HG03135 (cell line): ENCODE results near the gene RAD50.

ENCODE experiments used
- ATAC-seq: cut with Tn5 transposase; IDR thresholded peaks from one replicate; pipeline ENCODE4 v1.9.1; 2021; ENCODE audit warnings: mild to moderate bottlenecking, moderate library complexity; ENCODE audit not compliant: unreplicated experiment

The RAD50 gene

DNA sequence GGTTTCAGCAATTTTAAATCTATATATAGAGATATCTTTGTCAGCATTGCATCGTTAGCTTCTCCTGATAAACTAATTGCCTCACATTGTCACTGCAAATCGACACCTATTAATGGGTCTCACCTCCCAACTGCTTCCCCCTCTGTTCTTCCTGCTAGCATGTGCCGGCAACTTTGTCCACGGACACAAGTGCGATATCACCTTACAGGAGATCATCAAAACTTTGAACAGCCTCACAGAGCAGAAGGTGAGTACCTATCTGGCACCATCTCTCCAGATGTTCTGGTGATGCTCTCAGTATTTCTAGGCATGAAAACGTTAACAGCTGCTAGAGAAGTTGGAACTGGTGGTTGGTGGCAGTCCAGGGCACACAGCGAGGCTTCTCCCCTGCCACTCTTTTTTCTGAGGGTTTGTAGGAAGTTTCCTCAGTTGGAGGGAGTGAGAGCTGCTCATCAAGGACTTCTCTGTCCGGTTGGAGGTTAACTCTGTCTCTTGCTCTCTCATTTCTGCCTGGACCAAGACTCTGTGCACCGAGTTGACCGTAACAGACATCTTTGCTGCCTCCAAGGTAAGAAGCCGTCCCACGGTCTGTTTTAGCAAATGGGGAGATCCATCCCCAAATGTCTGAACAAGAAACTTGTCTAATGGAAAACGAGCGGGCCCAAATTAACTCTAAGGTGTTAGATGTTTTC lies 117.3 kb downstream of the RAD50 start, which contains the start of gene IL4:
Gene IL4 (plus strand): TSS at position 51 of the 692 bp plus-strand sequence. CDS start 62 bp downstream, at position 113.
- peak; percentile 2 for ATAC-seq

DNA sequence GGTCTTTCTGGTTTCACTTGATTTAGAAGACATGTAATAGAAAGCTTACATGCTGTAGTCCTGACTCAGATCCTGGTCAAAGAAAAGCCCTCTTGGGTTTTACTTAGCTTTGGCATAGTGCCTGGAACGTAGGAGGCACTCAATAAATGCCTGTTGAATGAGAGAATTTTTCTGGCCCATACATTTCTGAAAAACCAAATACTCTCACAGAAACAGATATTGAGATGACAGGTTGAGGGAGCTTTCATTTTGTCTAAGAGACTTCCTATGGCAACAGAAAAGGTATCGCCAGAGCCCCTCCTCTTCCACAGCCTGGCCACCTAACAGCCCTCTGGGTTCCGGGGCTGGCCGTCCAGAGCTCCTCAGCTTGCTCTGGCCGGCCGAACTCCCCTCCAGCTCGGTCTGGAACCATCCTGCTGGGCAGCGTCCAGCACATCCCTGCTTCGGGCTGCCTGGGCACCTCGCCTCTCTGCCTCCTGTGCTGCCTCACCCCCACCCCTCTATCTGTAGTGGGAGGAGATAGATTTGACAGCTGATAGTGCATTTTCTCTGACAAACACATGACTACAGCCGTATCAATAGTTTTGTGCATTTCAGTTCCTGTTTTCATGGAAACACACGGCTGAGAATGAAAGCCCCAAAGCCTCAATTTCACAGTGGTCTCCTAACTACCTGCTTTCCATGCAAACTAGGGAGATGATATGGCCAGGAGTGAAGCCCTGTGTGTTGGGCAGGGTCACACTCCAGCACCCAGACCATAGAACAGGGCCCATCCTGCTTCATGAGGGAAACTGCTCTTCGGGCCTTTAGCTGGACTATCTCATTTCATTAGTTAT lies 118.1 kb downstream of the RAD50 start:
- ATAC-seq: peak; percentile 79

DNA sequence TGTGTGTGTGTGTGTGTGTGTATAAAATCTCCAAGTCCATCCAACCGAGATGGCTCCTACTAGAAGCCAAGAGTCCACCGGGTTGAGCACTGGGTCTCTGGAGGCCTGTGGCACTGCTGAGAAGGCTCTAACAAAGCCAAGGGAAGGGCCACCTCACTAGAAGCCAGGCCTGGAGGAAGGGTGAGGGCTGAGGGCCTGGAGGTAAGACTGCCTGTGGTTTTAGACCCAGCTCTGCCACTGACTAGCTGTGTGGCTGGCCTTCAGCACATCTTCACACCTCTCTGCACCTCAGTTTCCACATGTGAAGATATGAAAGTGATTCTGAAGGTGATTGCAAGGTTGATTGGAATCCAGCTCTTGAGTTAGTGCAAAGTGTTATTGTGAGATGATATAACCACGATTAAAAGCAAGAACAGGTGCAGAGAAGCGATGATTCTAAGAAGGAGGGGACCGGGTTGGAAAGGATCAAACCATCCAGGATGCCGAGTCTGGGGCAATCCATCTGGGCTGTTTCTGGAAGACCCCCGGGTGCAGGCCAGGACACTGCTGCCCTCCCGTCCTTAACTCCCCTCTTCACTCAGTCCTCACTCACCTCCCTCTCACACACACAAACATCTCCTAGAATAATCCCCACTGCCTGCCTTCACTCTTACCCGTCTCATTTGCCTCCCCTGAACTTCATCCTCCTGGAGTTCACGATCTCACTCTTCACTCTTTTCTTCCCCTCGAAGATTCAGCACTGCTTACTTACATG lies 119.3 kb downstream of the RAD50 start:
- ATAC-seq: no peak

DNA sequence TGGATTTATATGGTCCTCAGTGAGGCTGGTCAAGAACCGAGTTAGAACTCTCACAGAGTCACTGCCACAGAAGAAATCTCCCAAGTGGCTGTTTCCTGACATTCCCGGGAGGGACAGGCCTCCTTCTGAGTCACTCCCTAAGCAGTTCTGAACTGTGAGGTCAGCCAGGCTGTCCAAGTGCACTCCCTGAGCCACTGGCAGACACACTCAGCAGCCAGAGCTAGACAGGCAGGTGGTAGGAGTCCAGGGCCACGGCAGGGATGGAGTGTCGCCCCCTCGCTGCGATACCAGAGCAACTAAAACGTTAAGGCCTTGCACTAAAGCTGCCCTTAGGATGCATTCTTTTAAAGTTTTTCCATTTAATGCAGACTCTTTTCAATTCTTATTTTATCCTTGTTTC lies 120.4 kb downstream of the RAD50 start:
- ATAC-seq: no peak

DNA sequence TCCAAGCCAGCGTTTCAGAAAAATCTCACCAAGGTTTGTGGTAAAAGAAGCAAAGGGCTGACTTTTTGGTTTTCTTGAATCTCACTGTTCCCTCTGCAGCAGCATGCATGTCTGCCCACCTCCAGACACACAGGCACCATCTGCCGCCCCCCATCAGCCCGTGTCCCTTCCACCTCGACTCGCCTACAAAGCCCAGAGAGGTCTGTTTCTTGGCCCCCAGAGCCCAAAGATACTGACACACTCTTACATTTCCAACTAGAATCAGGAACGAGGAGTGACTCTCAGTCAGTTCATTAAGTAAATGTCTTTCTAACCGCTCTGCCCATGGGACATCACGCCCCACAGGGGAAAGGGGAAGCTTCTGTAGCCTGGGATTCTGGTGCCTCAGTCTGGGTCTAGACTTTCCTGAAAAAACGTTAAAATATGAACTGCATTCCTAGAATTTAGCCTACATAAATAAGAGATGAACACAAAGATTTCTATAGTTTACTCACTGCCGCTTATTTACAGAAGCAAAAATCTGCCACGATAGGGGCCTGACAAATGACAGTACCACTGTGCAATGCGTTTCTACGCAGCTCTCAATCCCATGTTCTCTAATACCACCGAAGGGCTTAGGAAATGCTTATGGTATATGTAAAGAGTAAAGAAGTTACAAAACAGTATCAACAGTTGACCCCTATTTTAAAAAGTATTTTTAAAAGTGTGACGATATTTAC lies 121.1 kb downstream of the RAD50 start:
- no peak for ATAC-seq

DNA sequence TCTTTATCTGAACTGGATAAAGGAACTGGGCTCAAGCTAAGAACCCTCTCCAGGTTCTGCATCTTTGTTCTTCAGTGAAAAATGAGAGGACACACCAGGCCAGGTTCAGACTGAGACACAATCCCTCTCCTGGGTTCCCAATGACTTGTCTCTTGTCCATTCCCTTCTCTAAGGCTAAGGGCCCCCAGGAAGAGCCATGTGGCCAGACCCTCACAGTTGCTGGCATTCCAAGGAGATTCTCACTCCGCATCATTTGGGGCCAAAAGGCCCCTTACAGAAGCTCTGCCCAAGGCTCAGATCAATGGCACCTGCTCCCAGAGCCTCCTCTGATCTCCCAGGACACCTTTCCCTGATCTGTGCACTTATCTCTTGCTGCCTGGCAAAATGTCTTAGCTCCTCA lies 122.0 kb downstream of the RAD50 start:
- ATAC-seq: no peak

DNA sequence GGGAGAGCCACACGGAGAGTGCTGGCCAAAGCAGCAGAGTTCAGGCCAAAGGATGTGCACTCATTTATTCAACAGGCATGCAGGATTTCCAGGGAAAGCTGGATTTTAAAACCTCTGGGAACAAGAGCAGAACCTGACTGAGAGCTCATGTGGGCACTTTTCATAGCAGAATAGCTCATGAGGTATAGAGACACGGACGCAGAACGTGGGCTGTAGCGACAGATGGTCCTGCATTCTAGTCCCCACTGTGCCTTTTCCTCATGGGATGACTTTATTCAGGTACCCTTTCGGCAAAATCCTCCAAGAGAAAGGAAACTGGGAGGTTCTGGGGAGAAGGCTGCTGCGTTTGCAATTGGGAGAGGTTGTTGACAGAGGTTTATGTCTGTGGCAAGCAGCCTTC lies 122.4 kb downstream of the RAD50 start:
- ATAC-seq: no peak

DNA sequence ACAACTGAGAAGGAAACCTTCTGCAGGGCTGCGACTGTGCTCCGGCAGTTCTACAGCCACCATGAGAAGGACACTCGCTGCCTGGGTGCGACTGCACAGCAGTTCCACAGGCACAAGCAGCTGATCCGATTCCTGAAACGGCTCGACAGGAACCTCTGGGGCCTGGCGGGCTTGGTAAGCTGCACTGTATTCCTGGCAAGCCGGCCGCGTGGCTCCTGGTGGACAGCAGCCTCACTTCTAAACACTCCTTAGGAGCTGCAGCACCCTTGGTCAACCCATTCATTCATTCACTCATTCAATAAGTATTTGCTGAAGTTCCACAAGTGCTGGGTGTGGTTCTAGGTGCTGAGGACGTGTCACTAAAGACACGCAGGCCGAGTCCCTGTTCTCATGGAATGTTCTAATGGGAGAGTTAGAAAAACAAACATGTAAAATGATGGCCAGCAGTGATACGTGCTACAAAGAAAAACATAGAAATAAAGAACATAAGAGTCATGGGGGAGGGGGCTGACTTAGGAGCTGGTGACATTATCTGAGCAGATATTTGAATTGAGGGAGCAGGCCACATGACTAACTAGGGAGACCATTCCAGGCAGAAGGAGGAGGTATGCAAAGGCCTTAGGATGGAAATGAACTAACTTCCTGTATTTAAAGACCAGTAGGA lies 123.1 kb downstream of the RAD50 start:
- ATAC-seq: no peak

DNA sequence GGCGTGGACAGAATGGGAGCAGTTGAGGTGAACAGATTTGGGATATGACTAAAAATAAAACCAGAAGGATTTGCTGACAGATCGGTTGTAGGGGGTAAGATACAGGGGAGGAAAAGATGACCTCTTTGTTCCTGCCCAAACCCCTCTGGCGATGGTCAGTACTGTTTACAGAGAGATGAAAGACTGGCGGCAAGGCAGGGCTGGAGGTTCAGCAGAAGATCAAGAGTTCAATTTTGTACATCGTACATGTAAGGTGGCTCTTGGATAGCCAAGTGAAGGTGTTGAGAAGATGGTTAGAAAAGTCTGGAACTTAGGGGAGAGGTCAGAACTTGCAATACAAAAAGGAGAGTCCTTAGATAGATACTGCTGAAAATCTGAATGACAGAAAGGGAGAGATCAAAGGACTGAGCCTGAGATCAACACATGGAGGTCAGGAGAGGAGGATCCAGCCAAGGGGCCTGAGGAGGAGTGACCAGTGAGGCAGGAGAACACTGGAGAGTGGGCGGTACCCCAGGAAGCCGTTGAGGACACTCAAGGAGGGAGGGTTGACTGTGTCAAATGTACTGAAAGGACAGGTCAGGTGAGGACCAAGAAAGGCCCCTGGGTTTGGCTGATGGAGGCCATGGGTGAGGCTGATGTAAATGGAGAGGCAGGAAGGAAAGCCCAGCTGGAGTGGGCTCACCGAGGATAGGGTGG lies 124.2 kb downstream of the RAD50 start:
- no peak for ATAC-seq

DNA sequence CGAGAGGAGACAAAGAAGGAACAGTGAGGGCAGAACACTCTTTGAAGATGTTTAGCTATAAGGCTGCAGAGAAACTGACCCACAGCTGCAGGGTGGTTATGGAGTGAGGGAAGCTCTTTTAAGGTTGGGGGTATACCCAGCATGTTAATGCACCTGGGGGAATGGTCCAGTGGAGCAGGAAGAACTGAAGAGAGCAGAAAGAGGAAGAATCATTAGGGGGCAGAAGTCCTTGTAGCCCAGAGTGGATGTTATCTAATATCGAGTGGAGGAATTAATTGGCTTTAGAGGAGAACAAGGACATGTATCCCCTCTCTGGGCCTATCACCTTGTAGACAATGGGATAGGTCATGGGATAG lies 124.7 kb downstream of the RAD50 start:
- ATAC-seq: no peak

DNA sequence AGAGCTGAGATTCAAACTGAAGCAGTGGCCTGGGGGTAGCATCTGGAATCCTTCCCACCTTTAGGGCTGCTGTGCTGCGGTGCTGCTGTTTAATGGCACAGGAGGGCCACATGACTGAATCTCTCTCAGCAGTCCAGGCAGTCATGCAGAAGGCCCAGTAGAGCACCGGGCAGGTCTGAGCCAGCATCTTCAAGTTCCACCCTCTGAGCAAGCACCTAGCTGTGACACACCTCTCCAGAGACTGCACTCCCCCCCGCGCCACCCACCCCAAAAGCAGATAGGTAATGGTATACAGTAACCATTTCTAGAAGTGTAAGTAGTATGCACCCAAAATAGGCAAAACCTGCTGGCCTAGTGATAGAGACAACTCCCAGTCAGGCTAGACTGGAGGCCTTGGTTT lies 125.2 kb downstream of the RAD50 start:
- no peak for ATAC-seq

DNA sequence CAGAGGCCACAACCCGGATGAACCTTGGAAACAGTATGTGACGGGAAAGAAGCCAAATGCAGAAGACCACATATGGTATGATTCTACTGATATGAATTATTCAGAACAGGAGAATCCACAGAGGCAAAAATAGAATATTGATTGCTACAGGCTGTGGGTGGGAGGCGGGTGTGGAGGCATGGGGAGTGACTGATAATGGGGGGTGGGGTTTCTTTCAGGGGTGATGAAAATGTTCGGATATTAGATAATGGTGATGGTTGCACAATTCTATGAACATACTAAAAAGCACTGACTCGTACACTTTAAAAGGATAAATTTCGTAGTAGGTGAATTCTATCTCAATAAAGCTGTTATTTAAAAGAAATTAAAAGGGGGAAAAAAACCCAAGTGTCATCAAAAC lies 127.7 kb downstream of the RAD50 start:
- no peak for ATAC-seq

DNA sequence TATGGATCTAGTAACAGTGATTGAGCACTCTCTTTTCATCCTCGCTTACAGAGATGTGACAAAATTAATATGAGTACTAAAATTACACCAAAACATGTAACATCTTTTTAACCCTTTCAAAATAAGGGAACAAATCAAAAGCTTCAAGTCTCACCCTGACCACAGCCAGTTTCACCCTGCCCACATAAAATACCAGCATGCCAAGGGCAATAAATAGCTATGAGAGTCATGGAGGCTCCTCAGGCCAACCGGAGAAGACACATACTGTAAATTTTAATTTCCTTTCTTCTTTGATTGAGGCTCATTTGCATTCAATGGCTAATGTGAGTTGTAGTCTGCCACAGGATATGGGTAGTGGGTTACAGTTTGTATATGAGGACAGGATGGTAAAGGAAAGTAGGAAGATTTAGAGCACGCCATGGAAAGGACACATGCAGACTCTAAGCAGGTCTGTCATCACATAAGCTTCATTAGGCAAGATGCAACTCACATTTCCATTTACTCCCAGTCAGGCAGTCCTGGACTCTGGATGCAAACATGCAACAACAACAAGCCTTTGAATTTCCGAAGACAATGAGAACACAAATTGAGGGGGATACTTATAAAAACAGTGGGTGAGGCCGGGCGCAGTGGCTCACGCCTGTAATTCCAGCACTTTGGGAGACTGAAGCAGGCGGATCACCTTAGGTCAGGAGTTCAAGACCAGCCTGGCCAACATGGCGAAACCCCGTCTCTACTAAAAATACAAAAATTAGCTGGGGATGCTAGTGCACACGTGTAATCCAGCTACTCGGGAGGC lies 128.3 kb downstream of the RAD50 start:
- ATAC-seq: no peak

DNA sequence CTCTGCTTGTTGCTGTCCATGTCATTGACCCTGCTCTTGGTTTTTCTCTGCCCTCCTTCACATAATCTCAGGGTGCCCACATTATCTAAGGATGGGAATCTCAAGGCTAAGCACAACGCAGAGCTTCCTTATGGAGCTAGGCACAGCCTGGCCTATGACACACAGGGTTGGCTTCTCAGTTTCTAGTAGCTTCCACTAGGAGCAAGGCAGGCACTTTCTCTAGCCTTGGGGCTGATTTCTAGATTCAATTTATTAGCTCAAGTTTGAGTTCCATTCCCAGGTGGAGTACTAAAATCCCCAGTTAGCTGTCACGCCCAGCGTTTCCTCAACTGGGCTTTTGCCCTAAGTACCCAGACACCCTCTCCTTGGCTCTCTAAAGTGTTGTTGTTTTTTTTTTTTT lies 129.4 kb downstream of the RAD50 start:
- ATAC-seq: no peak

DNA sequence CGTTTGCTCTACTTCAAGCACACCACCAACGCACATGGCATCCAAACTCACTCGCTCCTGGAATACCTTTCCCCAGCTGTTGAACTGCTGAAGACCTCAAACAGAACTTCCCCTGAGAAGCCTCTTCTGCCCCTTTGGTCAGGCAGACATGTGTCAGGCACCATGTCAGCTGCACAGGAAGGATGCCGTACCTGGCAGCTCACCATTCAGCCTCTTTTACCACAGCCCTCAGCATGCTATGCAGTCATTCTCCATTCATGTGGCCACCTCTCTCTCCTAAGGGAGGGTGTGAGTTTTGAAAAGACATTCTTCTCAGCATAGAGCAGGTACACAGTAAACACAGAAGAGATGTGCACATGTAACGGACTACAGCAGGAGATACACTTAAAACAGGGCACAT lies 131.2 kb downstream of the RAD50 start:
- no peak for ATAC-seq

DNA sequence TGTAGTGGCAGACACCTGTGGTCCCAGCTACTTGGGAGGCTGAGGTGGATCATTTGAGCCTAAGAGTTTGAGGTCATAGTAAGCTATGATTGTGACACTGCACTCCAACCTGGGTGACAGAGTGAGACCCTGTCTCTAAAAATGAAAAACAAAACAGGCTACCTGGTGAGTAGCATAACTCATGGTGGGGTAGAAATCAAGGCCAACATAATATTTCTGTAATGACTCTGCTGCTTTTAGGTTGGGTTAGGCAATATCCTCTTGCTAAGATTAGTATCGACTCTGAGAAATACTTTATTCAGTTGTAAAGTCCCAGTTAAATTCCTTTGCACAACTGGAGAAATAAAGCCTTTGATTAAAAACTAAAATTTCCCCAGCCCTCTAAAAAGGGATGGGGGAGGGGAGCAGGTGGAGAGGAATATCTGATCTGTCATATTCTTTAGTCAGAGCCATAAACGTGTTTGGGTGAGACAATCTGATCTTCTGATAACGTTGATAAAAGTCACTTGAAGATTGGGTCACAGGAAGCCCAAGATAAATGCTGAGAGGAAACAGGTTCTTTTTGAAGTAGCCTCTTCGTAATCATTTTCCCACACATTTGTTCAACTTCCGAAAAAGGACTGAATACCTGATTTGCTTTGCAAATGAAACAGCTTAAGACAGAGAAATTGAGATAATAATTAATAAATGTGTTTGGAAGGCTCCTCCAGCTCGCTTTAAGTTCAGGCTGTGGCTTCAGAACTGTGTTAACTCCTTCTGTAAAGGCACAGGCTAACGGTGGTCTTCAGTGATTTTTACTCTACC lies 132.0 kb downstream of the RAD50 start:
- no peak for ATAC-seq

DNA sequence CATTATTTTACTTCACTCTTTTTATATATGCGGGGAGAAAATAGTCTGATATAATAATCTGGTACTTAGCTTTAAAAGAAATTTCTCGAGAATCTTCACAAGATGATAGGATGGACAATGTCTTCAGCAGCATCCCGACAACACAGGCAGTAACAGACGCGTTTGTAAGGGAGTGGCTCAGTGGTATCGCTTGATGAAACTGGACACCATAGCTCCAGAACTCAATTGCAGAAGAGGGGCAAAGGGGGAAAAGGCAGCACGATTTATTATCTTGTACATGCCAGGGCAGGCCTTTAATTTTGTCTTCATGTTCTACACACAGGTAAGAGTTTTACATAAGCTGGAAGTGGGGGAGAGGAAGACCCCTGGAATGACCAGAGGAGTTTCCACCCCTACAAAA lies 132.7 kb downstream of the RAD50 start:
- ATAC-seq: no peak

DNA sequence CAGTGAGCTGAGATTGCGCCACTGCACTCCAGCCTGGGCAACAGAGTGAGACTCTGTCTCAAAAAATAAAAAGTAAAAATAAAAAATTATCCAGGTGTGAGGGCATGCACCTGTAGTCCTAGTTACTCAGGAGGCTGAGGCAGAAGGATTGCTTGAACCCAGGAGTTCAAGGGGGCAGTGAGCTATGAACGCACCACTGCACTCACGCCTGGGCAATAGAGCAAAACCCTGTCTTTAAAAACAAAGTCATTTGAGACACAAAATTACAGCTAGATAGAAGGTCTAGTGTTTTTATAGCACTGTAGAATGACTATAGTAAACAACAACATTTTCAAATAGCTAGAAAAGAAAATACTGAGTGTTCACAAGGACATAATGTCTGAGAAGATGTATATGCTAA lies 133.4 kb downstream of the RAD50 start:
- no peak for ATAC-seq
